OCI-LY1 (cell line): ENCODE measurements around the gene CERS6.

ENCODE experiments used
- CTCF ChIP-seq: fragments of 200-600 bp; sonication (generic), shearing (Covaris generic); IDR thresholded peaks from 2 replicates; pipeline ENCODE4 v1.5.1; 2017; ENCODE audit warnings: mild to moderate bottlenecking, antibody characterized with exemption, low read length, moderate library complexity, mixed read lengths
- EZH2 ChIP-seq: fragments of 200-600 bp; sonication (generic), shearing (Covaris generic); IDR thresholded peaks from 2 replicates; pipeline ENCODE4 v1.8.0; 2017; ENCODE audit warnings: borderline replicate concordance, mixed run types, mild to moderate bottlenecking, antibody characterized with exemption, low read length, moderate library complexity, mixed read lengths

GRCh38 chr2:168530982-168531622, 75.0 kb downstream of the CERS6 start:
- TF ChIP-seq CTCF (no peak), EZH2 (no peak)
